HCT116 (cell line): ENCODE data around the gene HMCES.
A peak's percentile ranks its signal among the peaks of the same experiment; 100 is the strongest.

Experiments
- CTCF ChIP-seq, 3 experiments: fragments of 200-600 bp in 1 of 3; sonication (generic) in 1 of 3; IDR thresholded peaks in 2 of 3; conservative IDR thresholded peaks in 1 of 3; 2 replicates each; pipeline ENCODE4 v1.5.1; 2012 to 2017; ENCODE audit warnings: low read depth in 2 of 3, low read length in 2 of 3, antibody characterized with exemption in 1 of 3, borderline replicate concordance in 1 of 3, control low read depth in 1 of 3, mild to moderate bottlenecking in 1 of 3, mixed read lengths in 1 of 3, mixed run types in 1 of 3, moderate library complexity in 1 of 3; ENCODE audit not compliant: insufficient read depth in 1 of 3
- EZH2phosphoT487 ChIP-seq: fragments of 200-600 bp; IDR thresholded peaks from 2 replicates; pipeline ENCODE4 v1.6.1; 2018; ENCODE audit warnings: antibody characterized with exemption, borderline replicate concordance
- POLR2A ChIP-seq: IDR thresholded peaks from 2 replicates; pipeline ENCODE4 v1.7.0; 2011; ENCODE audit warnings: borderline replicate concordance; ENCODE audit not compliant: insufficient read depth, insufficient read length; ENCODE audit errors: extremely low read depth
- RAD21 ChIP-seq: IDR thresholded peaks from 2 replicates; pipeline ENCODE4 v1.6.1; 2012; ENCODE audit warnings: low read depth, mild to moderate bottlenecking
- ZNF274 ChIP-seq: fragments of 200-500 bp; sonication (Bioruptor generic); IDR thresholded peaks from 2 replicates; pipeline ENCODE4 v1.6.1; 2014; ENCODE audit warnings: mild to moderate bottlenecking, low read depth, low read length, inconsistent platforms

GRCh38 chr3:129344540-129345220 lies 66.0 kb downstream of the HMCES start:
- TF ChIP-seq CTCF (IDR thresholded peaks at IDR 0.05 in 2 of 3, conservative IDR thresholded peaks at IDR 0.05 in 1 of 3; ENCODE audit: borderline replicate concordance in 1 of 3, insufficient read depth in 1 of 3, low read depth in 2 of 3, low read length in 2 of 3) (0 out of 6 replicates have a peak, but pooled peaks of 1 of the 3 experiments have one; percentile 5), RAD21 (no peak), POLR2A (no peak), ZNF274 (no peak), EZH2phosphoT487 (no peak)
